Epidermal melanocyte (primary cell): ENCODE data around the gene ROPN1B.

Source experiments
- DNase-seq: peaks from one replicate; pipeline ENCODE4 v3.0.0; 2011; ENCODE audit warnings: low spot score; ENCODE audit not compliant: insufficient read length

The ROPN1B gene

DNA sequence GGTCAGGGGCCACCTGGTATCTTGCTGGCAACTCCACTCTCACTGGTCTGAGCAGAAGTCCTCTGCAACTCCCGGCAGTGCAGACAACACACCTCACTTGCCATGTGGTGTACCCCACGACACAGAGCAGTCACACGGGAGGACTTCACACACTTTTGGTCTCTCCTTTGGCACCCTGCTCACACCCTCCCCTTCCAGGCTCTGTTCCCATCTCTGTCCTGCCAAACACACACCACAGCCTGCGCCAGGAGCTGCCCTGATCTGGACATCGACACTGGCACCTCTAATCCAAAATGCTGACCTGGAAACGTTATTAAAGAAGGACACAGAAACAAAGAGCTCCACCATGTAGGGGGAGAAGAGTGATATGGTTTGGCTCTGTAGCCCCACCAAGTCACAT lies 57.8 kb downstream of the ROPN1B start:
- no peak for DNase-seq

DNA sequence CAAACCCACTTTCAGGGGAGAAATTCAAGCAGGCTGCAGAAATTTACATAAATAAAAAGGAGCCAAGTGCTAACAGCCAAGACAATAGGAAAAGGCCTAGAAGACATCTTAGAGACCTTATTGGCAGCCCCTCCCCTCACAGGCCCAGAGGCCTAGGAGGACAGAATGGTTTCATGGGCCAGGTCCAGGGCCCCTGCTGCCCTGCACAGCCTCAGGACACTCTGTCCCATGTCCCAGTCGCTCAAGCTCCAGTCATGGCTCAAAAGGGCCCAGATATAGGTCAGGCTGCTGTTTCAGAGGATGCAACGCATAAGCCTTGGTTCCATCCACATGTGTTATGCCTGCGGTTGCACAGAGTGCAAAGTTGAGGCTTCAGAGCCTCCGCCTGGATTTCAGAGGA lies 59.1 kb downstream of the ROPN1B start:
- no peak for DNase-seq

DNA sequence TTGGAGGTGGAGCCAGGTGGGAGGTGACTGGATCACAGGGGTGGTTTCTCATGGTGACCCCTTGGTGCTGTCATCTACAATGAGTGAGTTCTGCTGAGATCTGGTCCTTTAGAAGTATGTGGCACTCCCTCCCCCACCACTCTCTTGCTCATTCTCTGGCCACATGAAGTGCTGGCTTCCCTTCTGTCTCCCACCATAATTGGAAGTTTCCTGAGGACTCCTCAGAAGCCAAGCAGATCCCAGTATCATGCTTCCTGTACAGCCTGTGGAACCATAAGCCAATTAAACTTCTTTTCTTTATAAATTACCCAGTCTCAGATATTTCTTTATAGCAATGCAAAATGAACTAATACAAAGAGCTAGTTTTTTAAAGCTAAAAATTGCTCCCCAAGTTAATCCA lies 60.3 kb downstream of the ROPN1B start:
- DNase-seq: no peak

DNA sequence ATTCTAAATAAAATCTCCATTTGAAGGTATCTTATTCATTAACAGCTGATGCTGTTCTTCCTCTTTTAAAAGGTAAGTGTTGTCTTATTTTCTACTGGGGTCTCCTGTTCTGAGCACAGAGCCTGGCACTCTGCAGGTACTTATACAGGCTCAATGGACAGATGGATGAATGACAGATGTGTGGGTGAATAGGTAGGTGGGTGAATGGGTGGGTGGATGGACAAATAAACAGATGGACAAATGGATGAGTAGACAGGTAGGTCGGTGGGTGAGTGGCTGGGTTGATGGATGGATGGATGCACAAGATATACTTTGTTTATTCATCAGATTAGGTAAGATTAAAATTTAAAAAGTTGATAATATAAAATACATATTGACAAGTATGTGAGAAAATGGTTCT lies 61.5 kb downstream of the ROPN1B start:
- DNase-seq: no peak

DNA sequence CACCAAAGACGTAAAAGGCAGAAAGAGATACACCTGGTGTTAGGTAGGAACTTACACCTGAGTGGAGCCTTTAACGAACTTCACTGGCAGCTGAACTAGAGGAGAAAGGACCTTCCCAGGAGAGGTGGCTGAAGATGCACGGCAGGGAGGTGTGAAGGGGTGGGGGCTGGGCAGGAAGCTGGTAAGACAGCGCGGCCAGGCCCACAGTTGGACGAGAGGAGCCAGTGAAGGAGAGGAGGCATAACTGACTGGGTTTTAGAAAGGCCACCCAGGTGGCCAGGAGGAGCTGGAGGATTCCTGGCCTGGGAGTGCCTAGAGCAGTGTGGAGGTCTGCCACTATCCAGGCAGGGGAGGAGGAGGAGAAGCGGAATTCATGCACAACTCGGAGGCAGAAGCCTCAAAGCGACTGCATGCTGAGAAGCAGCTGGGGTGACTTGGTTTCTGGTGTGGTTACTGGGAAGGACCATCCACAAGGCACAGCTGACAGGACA lies 63.0 kb downstream of the ROPN1B start:
- DNase-seq: no peak
